K562 (cell line): Measurements from ENCODE around the gene CNGA3. TPM values are rescaled to one million over a fixed set of nuclear protein-coding genes. Genes with fewer than 3 reads are reported as not detected.

Experiments
- ETV5 ChIP-seq: sonication (generic); formaldehyde crosslinking; IDR thresholded peaks from 2 replicates; pipeline ENCODE4 v1.4.0; 2020; ENCODE audit warnings: low read depth, mild to moderate bottlenecking, missing genetic modification reagents
- KDM2B ChIP-seq: fragments of 250-450 bp; sonication (Bioruptor Pico); IDR thresholded peaks from 2 replicates; pipeline ENCODE4 v1.8.0; 2021; ENCODE audit warnings: mild to moderate bottlenecking, moderate library complexity
- MIER1 ChIP-seq: fragments of 450-650 bp; IDR thresholded peaks from 2 replicates; pipeline ENCODE4 v1.6.1; 2016; ENCODE audit warnings: antibody characterized with exemption, mild to moderate bottlenecking, low read depth
- NFIC ChIP-seq: fragments of 450-650 bp; IDR thresholded peaks from 2 replicates; pipeline ENCODE4 v1.6.1; 2017; ENCODE audit warnings: mild to moderate bottlenecking, inconsistent platforms
- TCF7L2 ChIP-seq: fragments of 150-350 bp; IDR thresholded peaks from 2 replicates; pipeline ENCODE4 v1.6.1; 2016; ENCODE audit warnings: low read depth, mild to moderate bottlenecking, low read length, moderate library complexity
- ZNF146 ChIP-seq: IDR thresholded peaks from one replicate; pipeline ENCODE4 v1.6.1; 2018; ENCODE audit warnings: missing compliant biosample characterization; ENCODE audit not compliant: unreplicated experiment
- polyA plus RNA-seq, 8 experiments: library from polyadenylated mRNA; depleted of rRNA in 4 of 8; stranded (reverse) in 5 of 8; unstranded in 3 of 8; fragments of >200 nt; fragmentation: Nextera tagmentation in 2 of 8; fragmentation: Illumina TruSeq in 1 of 8; extraction: Ambion mirVana in 2 of 8; extraction: Trizol in 1 of 8; gene quantifications; 2 replicates each; pipeline versions ENCODE4 v1.2.1 to v1.2.3, GENCODE V29; 2011 to 2014; ENCODE audit warnings: inconsistent platforms in 1 of 8, missing spikeins in 1 of 8
- total RNA-seq, 7 experiments: library from RNA; depleted of rRNA in 6 of 7; stranded (reverse); fragments of >200 nt in 6 of 7; fragmentation: Illumina TruSeq in 2 of 7; extraction: Trizol in 2 of 7; gene quantifications; 2 replicates each; pipeline versions ENCODE4 v1.2.1 to v1.2.3, GENCODE V29; 2011 to 2021; ENCODE audit warnings: low replicate concordance in 1 of 7
- TF ChIP-seq, protein P1 (sequence below): sonication (generic); formaldehyde crosslinking; IDR thresholded peaks from 2 replicates; pipeline ENCODE4 v1.8.1; 2023; ENCODE audit warnings: missing genetic modification reagents, mild to moderate bottlenecking, borderline replicate concordance
- TF ChIP-seq, protein P2 (sequence below): fragments of 450-650 bp; conservative IDR thresholded peaks from 2 replicates; pipeline ENCODE4 v1.6.1; 2016; ENCODE audit warnings: missing genetic modification characterization, low read depth, mild to moderate bottlenecking, missing compliant biosample characterization, moderate library complexity

CNGA3 gene
- total and polyA plus RNA-seq, 9 of the 15 experiments (the other 6 are each of a cell fraction or from before 2014, with no cell fraction given), result not detected

- TF ChIP-seq, protein P1, sequence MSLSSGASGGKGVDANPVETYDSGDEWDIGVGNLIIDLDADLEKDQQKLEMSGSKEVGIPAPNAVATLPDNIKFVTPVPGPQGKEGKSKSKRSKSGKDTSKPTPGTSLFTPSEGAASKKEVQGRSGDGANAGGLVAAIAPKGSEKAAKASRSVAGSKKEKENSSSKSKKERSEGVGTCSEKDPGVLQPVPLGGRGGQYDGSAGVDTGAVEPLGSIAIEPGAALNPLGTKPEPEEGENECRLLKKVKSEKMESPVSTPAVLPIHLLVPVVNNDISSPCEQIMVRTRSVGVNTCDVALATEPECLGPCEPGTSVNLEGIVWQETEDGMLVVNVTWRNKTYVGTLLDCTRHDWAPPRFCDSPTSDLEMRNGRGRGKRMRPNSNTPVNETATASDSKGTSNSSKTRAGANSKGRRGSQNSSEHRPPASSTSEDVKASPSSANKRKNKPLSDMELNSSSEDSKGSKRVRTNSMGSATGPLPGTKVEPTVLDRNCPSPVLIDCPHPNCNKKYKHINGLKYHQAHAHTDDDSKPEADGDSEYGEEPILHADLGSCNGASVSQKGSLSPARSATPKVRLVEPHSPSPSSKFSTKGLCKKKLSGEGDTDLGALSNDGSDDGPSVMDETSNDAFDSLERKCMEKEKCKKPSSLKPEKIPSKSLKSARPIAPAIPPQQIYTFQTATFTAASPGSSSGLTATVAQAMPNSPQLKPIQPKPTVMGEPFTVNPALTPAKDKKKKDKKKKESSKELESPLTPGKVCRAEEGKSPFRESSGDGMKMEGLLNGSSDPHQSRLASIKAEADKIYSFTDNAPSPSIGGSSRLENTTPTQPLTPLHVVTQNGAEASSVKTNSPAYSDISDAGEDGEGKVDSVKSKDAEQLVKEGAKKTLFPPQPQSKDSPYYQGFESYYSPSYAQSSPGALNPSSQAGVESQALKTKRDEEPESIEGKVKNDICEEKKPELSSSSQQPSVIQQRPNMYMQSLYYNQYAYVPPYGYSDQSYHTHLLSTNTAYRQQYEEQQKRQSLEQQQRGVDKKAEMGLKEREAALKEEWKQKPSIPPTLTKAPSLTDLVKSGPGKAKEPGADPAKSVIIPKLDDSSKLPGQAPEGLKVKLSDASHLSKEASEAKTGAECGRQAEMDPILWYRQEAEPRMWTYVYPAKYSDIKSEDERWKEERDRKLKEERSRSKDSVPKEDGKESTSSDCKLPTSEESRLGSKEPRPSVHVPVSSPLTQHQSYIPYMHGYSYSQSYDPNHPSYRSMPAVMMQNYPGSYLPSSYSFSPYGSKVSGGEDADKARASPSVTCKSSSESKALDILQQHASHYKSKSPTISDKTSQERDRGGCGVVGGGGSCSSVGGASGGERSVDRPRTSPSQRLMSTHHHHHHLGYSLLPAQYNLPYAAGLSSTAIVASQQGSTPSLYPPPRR (CRISPR knock-in tag), result no peak
- TF ChIP-seq MIER1, result no peak
- no peak for TF ChIP-seq NFIC
- no peak for TF ChIP-seq ZNF146 (CRISPR knock-in tag)
- TF ChIP-seq, protein P2, sequence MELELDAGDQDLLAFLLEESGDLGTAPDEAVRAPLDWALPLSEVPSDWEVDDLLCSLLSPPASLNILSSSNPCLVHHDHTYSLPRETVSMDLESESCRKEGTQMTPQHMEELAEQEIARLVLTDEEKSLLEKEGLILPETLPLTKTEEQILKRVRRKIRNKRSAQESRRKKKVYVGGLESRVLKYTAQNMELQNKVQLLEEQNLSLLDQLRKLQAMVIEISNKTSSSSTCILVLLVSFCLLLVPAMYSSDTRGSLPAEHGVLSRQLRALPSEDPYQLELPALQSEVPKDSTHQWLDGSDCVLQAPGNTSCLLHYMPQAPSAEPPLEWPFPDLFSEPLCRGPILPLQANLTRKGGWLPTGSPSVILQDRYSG (tag), result no peak
- no peak for TF ChIP-seq ETV5 (CRISPR knock-in tag)
- TF ChIP-seq KDM2B (CRISPR knock-in tag), result no peak
- no peak for TF ChIP-seq TCF7L2
Observed at GRCh38 chr2:98390571-98391476, 44.6 kb downstream of the CNGA3 start (continued).
